Liver (tissue), 9 donors: ENCODE measurements around the gene ABRACL. TPM values are rescaled to one million over a fixed set of nuclear protein-coding genes. Genes with fewer than 3 reads are reported as not detected.

Source experiments
- DNase-seq: peaks from one replicate; pipeline ENCODE4 v3.0.0-alpha.2; 2017; ENCODE audit warnings: low spot score
- H3K27ac ChIP-seq, 2 donors: one replicate each; pipeline ENCODE4 v1.7.0; 2013; ENCODE audit warnings: inconsistent platforms in 2 of 2, low read length in 2 of 2, control low read depth in 1 of 2, low read depth in 1 of 2, mild to moderate bottlenecking in 1 of 2
- H3K27me3 ChIP-seq, 4 donors: one replicate each; pipeline versions ENCODE4 v1.6.1 to v1.7.0; 2013; ENCODE audit warnings: low read length in 3 of 4, inconsistent platforms in 1 of 4, mild to moderate bottlenecking in 1 of 4, moderate library complexity in 1 of 4; ENCODE audit not compliant: control insufficient read depth in 4 of 4, insufficient read depth in 4 of 4
- H3K36me3 ChIP-seq, 4 donors: one replicate each; pipeline versions ENCODE4 v1.6.1 to v1.7.0; 2013; ENCODE audit warnings: low read length in 3 of 4, mild to moderate bottlenecking in 3 of 4, low read depth in 1 of 4, moderate library complexity in 1 of 4; ENCODE audit not compliant: control insufficient read depth in 4 of 4, insufficient read depth in 3 of 4
- H3K4me1 ChIP-seq, 4 donors: one replicate each; pipeline versions ENCODE4 v1.6.1 to v1.7.0; 2013; ENCODE audit warnings: low read length in 3 of 4, mild to moderate bottlenecking in 3 of 4, moderate library complexity in 1 of 4; ENCODE audit not compliant: control insufficient read depth in 4 of 4, insufficient read depth in 4 of 4
- H3K4me3 ChIP-seq, 3 donors: one replicate each; pipeline versions ENCODE4 v1.6.1 to v1.7.0; 2013; ENCODE audit warnings: low read length in 3 of 3, control low read depth in 1 of 3, low read depth in 1 of 3, mild to moderate bottlenecking in 1 of 3
- H3K9ac ChIP-seq, 2 donors: one replicate each; pipeline ENCODE4 v1.7.0; 2013; ENCODE audit warnings: low read length in 2 of 2, mild to moderate bottlenecking in 2 of 2, moderate library complexity in 2 of 2, control low read depth in 1 of 2, low read depth in 1 of 2
- H3K9me3 ChIP-seq, 4 donors: one replicate each; pipeline versions ENCODE4 v1.6.1 to v1.7.0; 2013; ENCODE audit warnings: low read length in 3 of 4; ENCODE audit not compliant: control insufficient read depth in 4 of 4
- EGR1 ChIP-seq, 2 donors: IDR thresholded peaks; 2 replicates each; pipeline ENCODE4 v1.6.1; 2016 to 2018; ENCODE audit warnings: antibody characterized with exemption in 2 of 2, low read depth in 2 of 2
- FOXA1 ChIP-seq: IDR thresholded peaks from 2 replicates; pipeline ENCODE4 v1.6.1; 2016; ENCODE audit warnings: antibody characterized with exemption
- FOXA2 ChIP-seq: IDR thresholded peaks from 2 replicates; pipeline ENCODE4 v1.6.1; 2016; ENCODE audit warnings: antibody characterized with exemption
- GABPA ChIP-seq, 2 donors: IDR thresholded peaks in 1 of 2; conservative IDR thresholded peaks in 1 of 2; 2 replicates each; pipeline ENCODE4 v1.6.1; 2016; ENCODE audit warnings: antibody characterized with exemption in 2 of 2, mild to moderate bottlenecking in 1 of 2, moderate library complexity in 1 of 2
- HNF4A ChIP-seq, 2 donors: conservative IDR thresholded peaks; 2 replicates each; pipeline ENCODE4 v1.6.1; 2016; ENCODE audit warnings: antibody characterized with exemption in 2 of 2, mild to moderate bottlenecking in 2 of 2
- HNF4G ChIP-seq: IDR thresholded peaks from 2 replicates; pipeline ENCODE4 v1.6.1; 2016; ENCODE audit warnings: antibody characterized with exemption
- JUND ChIP-seq, 2 donors: IDR thresholded peaks; 2 replicates each; pipeline ENCODE4 v1.6.1; 2016; ENCODE audit warnings: antibody characterized with exemption in 2 of 2
- NR2F2 ChIP-seq: IDR thresholded peaks from 2 replicates; pipeline ENCODE4 v1.6.1; 2016; ENCODE audit warnings: antibody characterized with exemption
- RAD21 ChIP-seq, 2 donors: IDR thresholded peaks; 2 replicates each; pipeline ENCODE4 v1.6.1; 2016; ENCODE audit warnings: antibody characterized with exemption in 2 of 2, mild to moderate bottlenecking in 2 of 2
- RXRA ChIP-seq, 2 donors: IDR thresholded peaks; 2 replicates each; pipeline ENCODE4 v1.6.1; 2017 to 2018; ENCODE audit warnings: antibody characterized with exemption in 2 of 2, mild to moderate bottlenecking in 1 of 2
- SP1 ChIP-seq: IDR thresholded peaks from 2 replicates; pipeline ENCODE4 v1.6.1; 2018; ENCODE audit warnings: antibody characterized with exemption, mild to moderate bottlenecking
- TAF1 ChIP-seq: conservative IDR thresholded peaks from 2 replicates; pipeline ENCODE4 v1.6.1; 2016; ENCODE audit warnings: antibody characterized with exemption, mild to moderate bottlenecking
- YY1 ChIP-seq: IDR thresholded peaks from 2 replicates; pipeline ENCODE4 v1.6.1; 2016; ENCODE audit warnings: antibody characterized with exemption, mild to moderate bottlenecking
- whole genome bisulfite sequencing: extraction: QIAGEN DNeasy Blood & Tissue Kit; methylation state at CpG from one replicate; pipeline ENCODE4 v1.1.7; 2013; 5-methylcytosine and 5-hydroxymethylcytosine counted together
- polyA plus RNA-seq, 2 donors: library from polyadenylated mRNA; stranded (reverse) in 1 of 2; unstranded in 1 of 2; fragments of 200-250 nt in 1 of 2; fragments of >200 nt in 1 of 2; fragmentation: Nextera tagmentation in 1 of 2; extraction: Ambion mirVana in 1 of 2; gene quantifications; one replicate each; pipeline versions ENCODE4 v1.2.1 to v1.2.3, GENCODE V29; 2013 to 2015
- total RNA-seq, 2 donors: library from RNA; depleted of rRNA; stranded (reverse); fragments of >200 nt; gene quantifications; one replicate each; pipeline ENCODE4 v1.2.3, GENCODE V29; 2014
- TF ChIP-seq, protein P1 (sequence below): IDR thresholded peaks from 2 replicates; pipeline ENCODE4 v1.6.1; 2016; ENCODE audit warnings: antibody characterized with exemption
- TF ChIP-seq, protein P2 (sequence below): IDR thresholded peaks from 2 replicates; pipeline ENCODE4 v1.6.1; 2016; ENCODE audit warnings: antibody characterized with exemption, mild to moderate bottlenecking
- TF ChIP-seq, protein P3 (sequence below): IDR thresholded peaks from 2 replicates; pipeline ENCODE4 v1.6.1; 2016; ENCODE audit warnings: antibody characterized with exemption
- TF ChIP-seq, protein P4 (sequence below): IDR thresholded peaks from 2 replicates; pipeline ENCODE4 v1.6.1; 2016; ENCODE audit warnings: antibody characterized with exemption
- TF ChIP-seq, protein P5 (sequence below): fragments of 150-350 bp; IDR thresholded peaks from 2 replicates; pipeline ENCODE4 v1.5.1; 2017; ENCODE audit warnings: improper control_type of control experiment, low read depth, low read length; ENCODE audit not compliant: missing input control
- donor health status: healthy.
- donor health status: healthy.
- donor health status: healthy.
- donor health status: healthy.
- donor health status: healthy.

The ABRACL gene
- total and polyA plus RNA-seq, 4 donors, result 14.2 to 66.3 (median 26.8) TPM

DNA sequence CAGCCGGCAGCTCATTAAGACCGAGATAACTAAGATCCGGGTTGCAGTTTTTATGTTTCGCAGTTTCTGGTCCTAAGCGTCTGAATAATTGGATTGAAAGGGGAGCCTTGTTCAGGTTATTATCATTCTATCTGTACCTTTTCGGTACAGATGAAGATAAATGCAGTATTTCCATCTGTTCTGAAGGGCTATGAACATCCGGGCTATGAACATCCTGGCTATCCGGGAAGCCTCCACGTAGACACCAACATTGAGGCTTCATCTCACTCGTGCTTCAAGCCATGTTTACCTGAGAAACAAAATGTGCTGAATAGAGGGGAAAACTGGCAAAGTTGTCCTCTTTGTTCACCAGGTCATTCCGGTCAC is 40.1 kb upstream of the ABRACL start:
- TF ChIP-seq, protein P1, sequence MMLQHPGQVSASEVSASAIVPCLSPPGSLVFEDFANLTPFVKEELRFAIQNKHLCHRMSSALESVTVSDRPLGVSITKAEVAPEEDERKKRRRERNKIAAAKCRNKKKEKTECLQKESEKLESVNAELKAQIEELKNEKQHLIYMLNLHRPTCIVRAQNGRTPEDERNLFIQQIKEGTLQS, result no peak
- TF ChIP-seq, protein P2, sequence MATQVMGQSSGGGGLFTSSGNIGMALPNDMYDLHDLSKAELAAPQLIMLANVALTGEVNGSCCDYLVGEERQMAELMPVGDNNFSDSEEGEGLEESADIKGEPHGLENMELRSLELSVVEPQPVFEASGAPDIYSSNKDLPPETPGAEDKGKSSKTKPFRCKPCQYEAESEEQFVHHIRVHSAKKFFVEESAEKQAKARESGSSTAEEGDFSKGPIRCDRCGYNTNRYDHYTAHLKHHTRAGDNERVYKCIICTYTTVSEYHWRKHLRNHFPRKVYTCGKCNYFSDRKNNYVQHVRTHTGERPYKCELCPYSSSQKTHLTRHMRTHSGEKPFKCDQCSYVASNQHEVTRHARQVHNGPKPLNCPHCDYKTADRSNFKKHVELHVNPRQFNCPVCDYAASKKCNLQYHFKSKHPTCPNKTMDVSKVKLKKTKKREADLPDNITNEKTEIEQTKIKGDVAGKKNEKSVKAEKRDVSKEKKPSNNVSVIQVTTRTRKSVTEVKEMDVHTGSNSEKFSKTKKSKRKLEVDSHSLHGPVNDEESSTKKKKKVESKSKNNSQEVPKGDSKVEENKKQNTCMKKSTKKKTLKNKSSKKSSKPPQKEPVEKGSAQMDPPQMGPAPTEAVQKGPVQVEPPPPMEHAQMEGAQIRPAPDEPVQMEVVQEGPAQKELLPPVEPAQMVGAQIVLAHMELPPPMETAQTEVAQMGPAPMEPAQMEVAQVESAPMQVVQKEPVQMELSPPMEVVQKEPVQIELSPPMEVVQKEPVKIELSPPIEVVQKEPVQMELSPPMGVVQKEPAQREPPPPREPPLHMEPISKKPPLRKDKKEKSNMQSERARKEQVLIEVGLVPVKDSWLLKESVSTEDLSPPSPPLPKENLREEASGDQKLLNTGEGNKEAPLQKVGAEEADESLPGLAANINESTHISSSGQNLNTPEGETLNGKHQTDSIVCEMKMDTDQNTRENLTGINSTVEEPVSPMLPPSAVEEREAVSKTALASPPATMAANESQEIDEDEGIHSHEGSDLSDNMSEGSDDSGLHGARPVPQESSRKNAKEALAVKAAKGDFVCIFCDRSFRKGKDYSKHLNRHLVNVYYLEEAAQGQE, result no peak
- TF ChIP-seq HNF4A (conservative IDR thresholded peaks at IDR 0.05) (peak in 1 of 2 donors; percentile 7), TAF1 (no peak), HNF4G (no peak), JUND (IDR thresholded peaks at IDR 0.05) (no peak), EGR1 (IDR thresholded peaks at IDR 0.05; ENCODE audit: low read depth in 2 of 2) (no peak), FOXA1 (no peak), FOXA2 (peak; percentile 9), RXRA (IDR thresholded peaks at IDR 0.05) (peak in 1 of 2 donors; percentile 31), RAD21 (IDR thresholded peaks at IDR 0.05) (no peak), GABPA (IDR thresholded peaks at IDR 0.05 in 1 of 2, conservative IDR thresholded peaks at IDR 0.05 in 1 of 2) (peak in 1 of 2 donors; percentile 2), YY1 (no peak), SP1 (peak; percentile 35), NR2F2 (no peak)
- TF ChIP-seq, protein P3, sequence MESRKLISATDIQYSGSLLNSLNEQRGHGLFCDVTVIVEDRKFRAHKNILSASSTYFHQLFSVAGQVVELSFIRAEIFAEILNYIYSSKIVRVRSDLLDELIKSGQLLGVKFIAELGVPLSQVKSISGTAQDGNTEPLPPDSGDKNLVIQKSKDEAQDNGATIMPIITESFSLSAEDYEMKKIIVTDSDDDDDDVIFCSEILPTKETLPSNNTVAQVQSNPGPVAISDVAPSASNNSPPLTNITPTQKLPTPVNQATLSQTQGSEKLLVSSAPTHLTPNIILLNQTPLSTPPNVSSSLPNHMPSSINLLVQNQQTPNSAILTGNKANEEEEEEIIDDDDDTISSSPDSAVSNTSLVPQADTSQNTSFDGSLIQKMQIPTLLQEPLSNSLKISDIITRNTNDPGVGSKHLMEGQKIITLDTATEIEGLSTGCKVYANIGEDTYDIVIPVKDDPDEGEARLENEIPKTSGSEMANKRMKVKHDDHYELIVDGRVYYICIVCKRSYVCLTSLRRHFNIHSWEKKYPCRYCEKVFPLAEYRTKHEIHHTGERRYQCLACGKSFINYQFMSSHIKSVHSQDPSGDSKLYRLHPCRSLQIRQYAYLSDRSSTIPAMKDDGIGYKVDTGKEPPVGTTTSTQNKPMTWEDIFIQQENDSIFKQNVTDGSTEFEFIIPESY, result no peak
- TF ChIP-seq, protein P4, sequence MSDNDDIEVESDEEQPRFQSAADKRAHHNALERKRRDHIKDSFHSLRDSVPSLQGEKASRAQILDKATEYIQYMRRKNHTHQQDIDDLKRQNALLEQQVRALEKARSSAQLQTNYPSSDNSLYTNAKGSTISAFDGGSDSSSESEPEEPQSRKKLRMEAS, result no peak
- TF ChIP-seq, protein P5, sequence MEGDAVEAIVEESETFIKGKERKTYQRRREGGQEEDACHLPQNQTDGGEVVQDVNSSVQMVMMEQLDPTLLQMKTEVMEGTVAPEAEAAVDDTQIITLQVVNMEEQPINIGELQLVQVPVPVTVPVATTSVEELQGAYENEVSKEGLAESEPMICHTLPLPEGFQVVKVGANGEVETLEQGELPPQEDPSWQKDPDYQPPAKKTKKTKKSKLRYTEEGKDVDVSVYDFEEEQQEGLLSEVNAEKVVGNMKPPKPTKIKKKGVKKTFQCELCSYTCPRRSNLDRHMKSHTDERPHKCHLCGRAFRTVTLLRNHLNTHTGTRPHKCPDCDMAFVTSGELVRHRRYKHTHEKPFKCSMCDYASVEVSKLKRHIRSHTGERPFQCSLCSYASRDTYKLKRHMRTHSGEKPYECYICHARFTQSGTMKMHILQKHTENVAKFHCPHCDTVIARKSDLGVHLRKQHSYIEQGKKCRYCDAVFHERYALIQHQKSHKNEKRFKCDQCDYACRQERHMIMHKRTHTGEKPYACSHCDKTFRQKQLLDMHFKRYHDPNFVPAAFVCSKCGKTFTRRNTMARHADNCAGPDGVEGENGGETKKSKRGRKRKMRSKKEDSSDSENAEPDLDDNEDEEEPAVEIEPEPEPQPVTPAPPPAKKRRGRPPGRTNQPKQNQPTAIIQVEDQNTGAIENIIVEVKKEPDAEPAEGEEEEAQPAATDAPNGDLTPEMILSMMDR, result no peak
- WGBS, result 3% methylated on average over 11 of the region's 11 CpGs
- no peak for DNase-seq
- H3K4me3 ChIP-seq, result peak overlapping the region; percentile 21 to 98 (median 76)
- H3K27me3 ChIP-seq, result no peaks in the 10 kb centered on the region
- H3K27ac ChIP-seq, result peak overlapping the region; percentile 87 to 91
- peak overlapping the region; percentile 83 to 84 for H3K9ac ChIP-seq
- no peaks in the 10 kb centered on the region for H3K9me3 ChIP-seq
- peaks cover 11 to 61% (median 53%) of the 10 kb centered on the region in 4 donors for H3K4me1 ChIP-seq
- H3K36me3 ChIP-seq, result no peaks in the 10 kb centered on the region
